Right lobe of liver (tissue), 6 donors: ENCODE measurements around the gene KCNMA1. TPM values are rescaled to one million over a fixed set of nuclear protein-coding genes. Genes with fewer than 3 reads are reported as not detected.
A peak's percentile ranks its signal among the peaks of the same experiment; 100 is the strongest.

Source experiments
- ATAC-seq, 4 donors: fragments of 200-7000 bp; cut with Tn5 transposase; one replicate each; pipeline ENCODE4 v1.9.1; 2020; ENCODE audit warnings: mild to moderate bottlenecking in 4 of 4, moderate library complexity in 4 of 4
- DNase-seq, 3 donors: peaks; one replicate each; pipeline ENCODE4 v3.0.0-alpha.2; 2020
- H3K27ac ChIP-seq, 3 donors: fragments of 200-600 bp; one replicate each; pipeline ENCODE4 v1.8.0; 2022
- H3K27me3 ChIP-seq, 2 donors: fragments of 200-600 bp; one replicate each; pipeline ENCODE4 v1.8.0; 2022
- H3K36me3 ChIP-seq, 4 donors: fragments of 200-600 bp; sonication (generic) in 1 of 4; one replicate each; pipeline versions ENCODE4 v1.5.1 to v1.8.0; 2017 to 2022; ENCODE audit warnings: control low read depth in 1 of 4
- H3K4me1 ChIP-seq, 4 donors: fragments of 200-600 bp; sonication (generic) in 1 of 4; one replicate each; pipeline versions ENCODE4 v1.5.1 to v1.8.0; 2017 to 2022; ENCODE audit warnings: control low read depth in 1 of 4
- H3K4me3 ChIP-seq, 3 donors: fragments of 200-600 bp; one replicate each; pipeline ENCODE4 v1.8.0; 2022
- H3K9me3 ChIP-seq, 4 donors: fragments of 200-600 bp; sonication (generic) in 1 of 4; one replicate each; pipeline versions ENCODE4 v1.5.1 to v1.8.0; 2017 to 2022; ENCODE audit warnings: control low read depth in 1 of 4
- CTCF ChIP-seq, 4 donors: fragments of 200-600 bp in 3 of 4; fragments of 450-650 bp in 1 of 4; IDR thresholded peaks; one replicate each; pipeline versions ENCODE4 v1.5.1 to v1.8.0; 2016 to 2022; ENCODE audit warnings: antibody characterized with exemption in 4 of 4, mild to moderate bottlenecking in 2 of 4
- POLR2A ChIP-seq: fragments of 450-650 bp; IDR thresholded peaks from one replicate; pipeline ENCODE4 v1.6.1; 2017; ENCODE audit warnings: antibody characterized with exemption, mild to moderate bottlenecking
- WGBS: methylation state at CpG from one replicate; pipeline ENCODE4 v1.1.6; 2018; ENCODE audit warnings: low coverage, low lambda C conversion rate; ENCODE audit not compliant: insufficient coverage; ENCODE audit errors: missing lambda C conversion rate; 5-methylcytosine and 5-hydroxymethylcytosine counted together
- intact Hi-C, 2 donors: fragments of 100-400 bp; cut with DNase I; formaldehyde crosslinking; loops; one replicate each; pipeline versions ENCODE4 v1.11.2 to v1.14.1; 2022
- total RNA-seq, 6 experiments: library from RNA; depleted of rRNA in 2 of 6; stranded (reverse); fragments of >200 nt in 2 of 6; fragmentation: NEBNext Ultra II Directional in 3 of 6; extraction: Animal tissue kit (Norgen Biotek cat#: 25700) in 3 of 6; gene quantifications; one replicate each; pipeline versions ENCODE4 v1.1.0 to v1.2.4, GENCODE V29; 2016 to 2023
- donor health status: DM: no; HTN: yes; CAD: no.
- donor health status: DM: no; HTN: no; CAD: no.
- donor health status: DM: no; HTN: no; CAD: no.
- donor health status: DM: no; HTN: yes; CAD: no.
- donor health status: DM: no; HTN: yes; CAD: no.

KCNMA1 gene
- total RNA-seq, 6 experiments from 2014 or later: 5.7 to 48.0 (median 15.1) TPM

- intact Hi-C loops: no loop called here
Observed at GRCh38 chr10:77410523-77410922, 227.1 kb downstream of the KCNMA1 start.

GRCh38 chr10:77409697-77410471, 227.7 kb downstream of the KCNMA1 start:
- no peak for DNase-seq

More at GRCh38 chr10:77410523-77410922, 227.1 kb downstream of the KCNMA1 start:
- Histone ChIP-seq H3K9me3 (no peaks in the 10 kb centered on the region), H3K4me3 (no peak overlapping the region), H3K27ac (no peak overlapping the region), H3K36me3 (no peaks in the 10 kb centered on the region), H3K27me3 (no peaks in the 10 kb centered on the region), H3K4me1 (no peaks in the 10 kb centered on the region)
- no peak for DNase-seq
- 58% methylated on average over 8 of the region's 9 CpGs for WGBS
- no peak for ATAC-seq
- no peak for TF ChIP-seq CTCF (IDR thresholded peaks at IDR 0.05)
- no peak for TF ChIP-seq POLR2A

GRCh38 chr10:77408259-77408658, 229.3 kb downstream of the KCNMA1 start:
- Histone ChIP-seq H3K36me3 (no peaks in the 10 kb centered on the region), H3K27ac (no peak overlapping the region), H3K4me1 (no peaks in the 10 kb centered on the region), H3K27me3 (no peaks in the 10 kb centered on the region), H3K9me3 (no peaks in the 10 kb centered on the region), H3K4me3 (no peak overlapping the region)
- ATAC-seq (no peak), DNase-seq (no peak)
- TF ChIP-seq CTCF (IDR thresholded peaks at IDR 0.05) (no peak), POLR2A (no peak)
- WGBS: 100% methylated on average over 1 of the region's 8 CpGs
- intact Hi-C loops: no loop called here

More at GRCh38 chr10:77409697-77410471, 227.7 kb downstream of the KCNMA1 start:
- no peaks in the 10 kb centered on the region for H3K36me3 ChIP-seq
- TF ChIP-seq CTCF (IDR thresholded peaks at IDR 0.05): no peak
- no peak for TF ChIP-seq POLR2A
- H3K4me3 ChIP-seq: no peak overlapping the region
- no peaks in the 10 kb centered on the region for H3K27me3 ChIP-seq
- no peaks in the 10 kb centered on the region for H3K4me1 ChIP-seq
- H3K27ac ChIP-seq: no peak overlapping the region
- peak in 3 of 4 donors; percentile 26 to 40 (median 29) for ATAC-seq
- intact Hi-C loops: no loop called here
- H3K9me3 ChIP-seq: no peaks in the 10 kb centered on the region
- 43% methylated on average over 4 of the region's 7 CpGs for WGBS

- no peaks in the 10 kb centered on the region for H3K36me3 ChIP-seq
- no peaks in the 10 kb centered on the region for H3K27me3 ChIP-seq
- H3K4me1 ChIP-seq: no peaks in the 10 kb centered on the region
- 68% methylated on average over 4 of the region's 5 CpGs for WGBS
- intact Hi-C loops: no loop called here
- TF ChIP-seq POLR2A (no peak), CTCF (IDR thresholded peaks at IDR 0.05) (no peak)
- H3K4me3 ChIP-seq: no peak overlapping the region
- no peaks in the 10 kb centered on the region for H3K9me3 ChIP-seq
- ATAC-seq (peak in 2 of 4 donors; percentile 7 to 33), DNase-seq (no peak)
- no peak overlapping the region for H3K27ac ChIP-seq
Observed at GRCh38 chr10:77406764-77407430, 230.7 kb downstream of the KCNMA1 start.
